Activated CD4-positive, alpha-beta T cell treated with anti-CD3 and anti-CD28 coated beads for 24 hours (primary cell): ENCODE data around the gene DOCK3.
"Not testable (repeated sequence)": the region's sequence is repeated elsewhere in the genome, so short reads cannot be mapped to it uniquely, and the experiment has no call there.

ENCODE experiments used
- DNase-seq, 2 donors: peaks; one replicate each; pipeline ENCODE4 v3.0.0-alpha.2; 2020; ENCODE audit warnings: low read depth in 2 of 2

DOCK3 gene

DNA sequence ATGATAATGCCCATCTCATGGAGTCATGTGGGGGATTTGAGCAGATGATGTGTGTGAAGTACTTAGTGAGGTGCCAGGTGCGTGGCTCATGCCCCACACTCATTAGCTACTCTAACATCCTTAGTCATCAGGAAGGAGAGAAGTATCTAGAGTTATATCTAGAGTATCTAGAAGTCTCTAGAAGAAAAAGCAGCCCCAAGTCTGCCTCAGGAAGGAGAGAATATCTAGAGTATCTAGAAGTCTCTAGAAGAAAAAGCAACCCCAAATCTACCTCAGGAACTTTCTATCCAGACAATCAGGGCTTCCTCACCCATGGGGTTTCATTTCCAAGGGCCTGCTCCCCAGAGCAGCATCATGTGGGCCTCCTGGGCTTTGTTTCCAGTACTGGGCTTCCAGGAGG, 24.7 kb upstream of the DOCK3 start:
- no peak for DNase-seq

DNA sequence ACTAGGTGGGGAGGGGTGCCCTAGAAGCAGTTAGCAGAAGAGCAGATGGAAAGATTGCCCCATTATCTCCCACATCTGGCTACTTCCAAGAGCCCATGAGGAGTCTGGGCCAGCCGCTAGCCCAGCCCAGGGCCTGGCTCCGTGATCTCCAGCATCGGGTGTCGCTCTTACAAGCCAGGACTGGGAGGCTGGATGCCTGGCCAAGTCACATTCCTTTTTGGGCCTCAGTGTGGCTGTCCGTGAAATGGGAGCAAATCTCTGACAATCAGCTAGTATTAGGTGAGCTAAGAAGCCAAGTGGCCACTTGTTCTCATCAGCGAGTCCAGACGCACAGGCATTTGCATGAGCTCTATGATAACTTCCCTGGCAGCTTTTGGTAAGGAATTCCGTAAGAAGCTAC, 23.3 kb upstream of the DOCK3 start:
- no peak for DNase-seq

DNA sequence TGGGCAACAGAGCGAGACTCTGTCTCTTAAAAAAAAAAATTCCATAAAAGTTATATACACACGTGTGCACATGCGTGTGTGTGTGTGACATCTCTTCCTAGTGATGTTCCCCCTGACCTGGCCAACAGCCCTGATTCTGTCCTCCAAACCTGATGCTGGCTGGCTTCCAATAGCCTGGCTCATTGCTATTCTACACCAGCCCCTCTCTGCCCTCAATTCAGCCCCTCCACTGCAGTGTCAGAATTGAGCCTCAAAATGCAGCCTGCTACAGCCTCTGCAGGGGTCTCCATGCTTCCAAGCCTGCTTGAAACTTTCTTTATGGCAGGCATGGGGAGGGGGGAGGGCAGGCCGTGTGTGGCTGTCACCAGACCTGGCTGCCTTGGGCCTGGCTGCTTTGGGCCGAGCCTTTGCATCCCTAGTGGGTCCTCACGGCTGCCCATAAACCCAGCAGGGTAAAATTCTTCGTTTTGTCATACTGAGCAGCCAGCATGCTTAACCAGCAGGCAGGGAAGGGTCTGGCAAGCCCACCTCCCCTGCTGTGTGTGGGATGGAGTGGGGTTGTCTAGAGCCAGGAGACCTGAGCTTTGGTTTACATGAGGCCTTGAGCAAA, 22.7 kb upstream of the DOCK3 start:
- DNase-seq = no peak

DNA sequence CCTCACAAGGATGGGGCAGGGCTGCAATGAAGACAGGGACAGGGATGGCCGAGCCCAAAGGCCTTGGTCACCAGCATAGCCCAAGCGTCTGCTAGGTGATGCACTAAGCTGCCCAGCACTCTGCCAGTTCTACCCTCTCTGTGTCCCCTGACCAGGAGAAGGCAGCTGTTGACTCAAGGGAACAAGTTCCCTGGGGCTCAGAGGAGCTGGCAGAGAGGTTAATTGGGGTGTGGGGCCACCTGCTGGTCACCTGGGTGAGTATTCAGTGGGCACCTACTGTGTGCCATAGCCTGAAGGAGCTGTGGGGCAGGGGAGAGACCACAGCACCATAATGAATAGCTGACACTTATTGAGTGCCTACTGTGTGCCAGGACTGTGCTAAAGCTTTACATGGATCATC, 22.0 kb upstream of the DOCK3 start:
- DNase-seq = peak; percentile 36 to 51

DNA sequence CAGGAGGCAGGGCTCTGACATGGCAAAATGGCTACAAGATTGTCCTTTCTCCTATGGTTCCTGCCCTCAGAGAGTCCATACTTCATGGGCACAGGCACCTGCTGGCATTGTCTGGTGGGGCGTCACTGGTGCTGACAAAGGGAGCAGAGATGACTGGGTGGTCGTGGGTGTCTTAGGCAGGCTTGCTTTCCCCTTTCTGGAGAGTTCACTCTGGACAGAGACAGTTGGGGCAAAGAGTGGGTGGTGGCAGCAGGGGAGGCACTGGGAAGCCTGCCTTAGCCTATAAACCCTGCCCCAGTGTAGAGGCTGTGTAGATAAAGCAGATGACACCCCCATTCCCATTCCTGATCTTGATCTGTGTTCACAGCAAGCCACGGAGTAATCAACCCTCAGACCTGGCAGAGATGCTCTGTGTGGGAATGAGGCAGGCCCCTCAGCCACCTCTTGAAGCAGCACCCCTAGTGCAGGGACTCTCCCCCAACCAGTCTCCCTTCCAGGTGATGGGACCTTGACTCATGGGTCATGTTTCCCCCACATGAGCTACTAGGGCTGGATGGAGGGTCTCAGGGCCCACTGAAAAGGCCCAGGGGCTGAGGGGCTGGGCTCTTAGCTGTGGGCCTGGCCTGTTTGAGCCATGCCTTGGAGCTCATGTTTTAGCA, 20.7 kb upstream of the DOCK3 start:
- DNase-seq = no peak

DNA sequence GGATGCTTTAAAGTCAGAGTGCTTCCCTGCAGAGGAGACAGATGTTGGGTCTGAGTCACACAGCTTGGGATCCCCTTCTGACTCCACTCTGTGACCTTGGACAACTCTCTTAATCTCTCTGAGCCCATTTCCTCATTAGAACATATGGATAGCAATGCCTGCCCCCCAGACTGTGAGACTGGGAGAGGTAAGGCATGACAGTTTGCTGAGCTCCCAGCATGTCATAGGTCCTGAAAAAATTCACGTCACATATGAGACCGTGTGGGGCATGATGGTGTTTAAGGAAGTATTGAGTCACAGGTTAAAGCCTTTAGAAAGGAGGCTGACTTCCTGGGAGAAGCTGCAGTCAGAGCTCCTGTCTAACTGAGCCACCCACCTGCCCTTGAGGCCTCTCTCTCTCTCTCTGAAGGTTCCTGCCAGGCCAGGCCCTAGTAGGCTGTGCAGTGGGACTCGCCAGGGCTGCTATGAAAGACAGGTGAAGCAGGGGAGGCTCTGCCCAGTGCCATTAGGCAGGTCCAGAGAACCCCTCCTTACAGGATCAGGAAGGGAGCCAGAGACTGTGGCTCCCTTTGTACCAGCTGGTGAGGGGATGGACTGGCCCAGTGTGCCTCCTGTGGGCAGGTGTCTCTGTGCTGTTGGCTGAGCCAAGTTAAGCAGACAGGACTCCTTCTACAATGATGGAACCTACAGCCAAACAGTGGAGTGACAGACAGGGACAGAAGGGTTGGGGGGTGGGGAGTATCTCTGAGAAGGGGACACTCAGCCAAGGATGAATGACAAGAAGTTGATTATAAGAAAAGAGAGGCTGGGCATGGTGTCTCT, 19.5 kb upstream of the DOCK3 start:
- no peak for DNase-seq

DNA sequence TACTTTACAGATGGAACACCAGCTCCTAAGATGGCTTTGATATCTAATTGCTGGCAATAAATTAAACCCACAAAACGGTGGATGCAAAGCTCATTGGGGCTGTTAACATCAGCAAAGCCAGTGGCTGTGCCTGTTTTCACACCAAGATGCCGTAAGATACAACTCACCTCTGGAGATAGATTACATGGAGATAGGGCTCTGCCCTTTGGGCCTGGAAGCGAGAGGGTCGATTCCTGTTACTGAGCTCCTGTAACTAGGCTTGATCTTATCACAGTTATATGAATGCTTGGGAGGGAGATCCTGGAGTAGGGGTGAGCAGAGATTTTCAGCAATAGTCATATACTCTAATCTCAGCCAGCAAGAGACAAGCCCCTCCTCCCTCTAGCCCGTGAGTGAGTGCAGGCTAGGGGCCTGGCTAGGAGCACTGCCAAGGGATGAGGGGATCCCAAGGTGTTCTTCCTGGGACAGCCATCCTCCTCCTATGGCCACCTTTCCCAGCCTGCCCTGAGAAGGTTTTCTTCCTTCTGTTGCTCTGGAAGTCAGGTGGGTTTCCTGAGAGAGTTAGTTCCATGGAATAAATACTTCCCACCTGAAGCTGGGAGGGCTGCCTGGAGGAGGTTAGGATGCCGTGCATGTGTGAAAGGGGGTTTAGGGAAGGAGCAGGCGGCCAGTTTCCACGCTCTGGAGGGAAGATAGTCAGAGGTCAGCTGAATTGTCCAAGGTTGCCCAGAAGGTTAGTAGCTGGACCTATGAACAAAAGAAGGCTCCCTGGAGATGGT, 18.1 kb upstream of the DOCK3 start:
- DNase-seq = no peak

DNA sequence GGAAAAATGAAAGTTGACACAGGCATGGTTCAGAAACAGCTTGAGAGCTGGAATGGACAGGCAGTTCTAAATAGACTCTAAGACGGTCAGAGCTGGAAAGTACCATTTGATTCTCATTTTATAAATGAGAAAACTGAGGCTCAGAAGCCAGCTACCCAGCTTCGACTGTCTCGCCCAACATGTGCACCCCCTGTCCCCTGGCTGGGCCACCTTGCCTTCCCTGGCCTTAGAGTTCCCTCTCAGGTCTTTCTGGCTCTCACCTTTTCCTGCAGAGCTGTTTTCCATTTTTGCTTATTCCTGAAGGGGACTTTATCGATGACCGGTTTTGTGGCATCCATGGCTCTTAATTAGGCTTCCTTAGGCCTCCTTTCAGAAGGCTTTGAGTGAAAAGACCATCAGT, 17.3 kb upstream of the DOCK3 start:
- DNase-seq = no peak

DNA sequence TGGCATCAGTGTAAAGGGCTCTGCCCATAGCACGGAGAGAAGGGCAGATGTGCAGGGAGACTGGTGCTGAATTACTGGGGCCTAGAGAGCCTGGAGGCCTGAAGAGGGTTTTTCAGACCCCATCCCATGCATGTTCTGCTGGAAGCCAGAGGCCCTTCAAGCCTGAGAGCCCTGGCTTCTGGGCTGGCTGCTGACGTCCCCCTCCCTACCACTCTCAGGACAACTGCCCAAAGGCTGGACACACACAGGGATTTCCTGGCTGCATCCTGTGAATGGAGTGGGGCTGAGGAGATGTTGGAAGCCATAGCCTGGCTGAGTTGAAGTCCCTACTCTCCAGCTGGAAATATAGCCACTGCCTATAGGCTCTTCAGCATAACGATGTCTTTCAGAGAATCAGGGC, 16.9 kb upstream of the DOCK3 start:
- no peak for DNase-seq

DNA sequence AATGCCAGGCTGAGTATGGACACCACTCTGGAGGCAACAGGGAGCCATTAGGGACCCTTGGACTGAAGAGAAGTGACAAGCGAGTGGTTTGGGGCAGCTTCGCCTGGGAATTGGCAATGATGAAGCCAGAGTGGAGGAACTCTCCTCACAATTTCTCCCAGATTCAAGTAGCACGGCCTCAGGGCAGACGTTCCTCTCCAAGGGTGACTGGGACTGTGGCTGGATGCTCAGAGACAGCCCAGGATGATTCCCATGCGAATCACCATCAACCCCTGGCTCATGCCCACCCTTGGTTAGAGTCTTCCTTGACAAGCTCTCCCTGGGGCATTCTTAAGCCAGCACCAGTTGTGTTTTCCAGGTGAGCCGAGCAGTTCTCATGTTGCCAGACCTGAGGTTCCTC, 16.3 kb upstream of the DOCK3 start:
- no peak for DNase-seq

DNA sequence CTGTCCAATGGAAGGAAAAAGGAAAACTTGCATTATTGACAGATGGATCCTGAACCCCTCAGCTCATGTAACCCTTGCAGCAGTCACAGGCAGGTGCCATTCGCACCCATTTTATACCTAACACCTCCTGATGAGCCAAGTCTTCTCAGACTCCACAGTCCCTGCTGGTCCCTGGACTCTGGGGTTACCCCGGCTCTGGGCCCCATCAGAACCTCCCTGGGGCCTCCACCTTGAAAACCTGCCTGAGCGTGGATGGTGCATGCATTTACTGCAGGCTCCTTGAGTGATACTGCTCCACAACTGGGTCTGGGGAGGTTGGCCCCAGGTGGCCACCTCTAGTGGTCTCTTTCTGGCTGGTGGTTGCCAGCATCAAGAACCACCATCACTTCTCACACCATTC, 15.9 kb upstream of the DOCK3 start:
- no peak for DNase-seq

DNA sequence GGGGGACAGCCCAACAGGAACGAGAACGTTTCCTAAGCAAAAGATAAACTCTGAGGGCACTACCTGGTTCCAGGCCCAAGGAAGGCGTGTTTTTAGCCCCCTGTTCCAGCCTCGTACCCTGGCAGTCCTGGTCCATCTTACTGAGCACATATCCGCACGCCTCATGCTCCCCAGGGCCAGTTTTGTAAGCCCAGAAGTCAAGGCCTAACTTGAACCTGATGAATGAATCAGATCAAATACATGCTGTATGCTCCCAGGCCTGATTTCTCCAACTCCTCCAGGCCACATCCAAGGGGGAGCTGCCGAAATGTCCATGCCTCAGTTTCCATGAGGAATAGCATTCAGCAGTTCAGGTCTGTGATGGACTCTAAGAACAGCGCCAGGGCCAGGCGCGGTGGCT, 14.3 kb upstream of the DOCK3 start:
- no peak for DNase-seq

DNA sequence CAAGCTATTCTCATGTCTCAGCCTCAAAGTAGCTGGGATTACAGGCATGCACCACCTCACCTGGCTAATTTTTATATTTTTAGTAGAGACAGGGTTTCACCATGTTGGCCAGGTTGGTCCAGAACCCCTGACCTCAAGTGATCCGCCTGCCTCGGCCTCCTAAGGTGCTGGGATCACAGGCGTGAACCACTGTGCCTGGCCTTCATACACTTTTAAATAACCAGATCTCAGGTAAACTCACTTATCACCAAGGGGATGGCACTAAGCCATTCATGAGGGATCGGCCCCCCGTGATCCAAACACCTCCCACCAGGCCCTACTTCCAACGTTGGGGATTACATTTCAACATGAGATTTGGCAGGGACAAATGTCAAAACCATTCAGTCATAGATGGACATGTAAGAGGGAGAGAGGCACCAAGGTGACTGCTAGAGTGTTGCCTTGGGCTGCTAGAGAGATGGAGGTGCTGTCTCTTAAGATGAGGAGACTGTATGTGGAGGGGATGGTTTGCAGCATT, 13.3 kb upstream of the DOCK3 start:
- DNase-seq = no peak

DNA sequence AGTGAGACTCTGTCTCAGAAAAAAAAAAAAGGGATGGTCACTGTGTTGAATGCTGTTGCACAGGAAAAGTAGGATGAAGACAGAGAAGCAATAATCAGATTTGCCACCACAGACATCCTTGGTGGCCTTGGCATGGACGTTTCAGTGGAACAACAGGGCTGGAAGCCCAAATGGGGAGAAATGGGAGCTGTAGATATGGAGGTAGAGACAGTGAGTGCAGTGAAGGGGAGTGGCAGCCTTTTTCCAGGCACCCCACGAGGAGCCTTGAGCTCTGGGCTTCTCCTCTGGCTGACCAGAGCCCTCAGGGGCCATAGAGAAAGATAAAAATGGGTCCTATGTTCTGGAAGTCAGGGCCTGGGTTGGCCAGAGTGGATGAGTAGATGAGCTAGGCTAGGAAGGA, 12.3 kb upstream of the DOCK3 start:
- DNase-seq = no peak

DNA sequence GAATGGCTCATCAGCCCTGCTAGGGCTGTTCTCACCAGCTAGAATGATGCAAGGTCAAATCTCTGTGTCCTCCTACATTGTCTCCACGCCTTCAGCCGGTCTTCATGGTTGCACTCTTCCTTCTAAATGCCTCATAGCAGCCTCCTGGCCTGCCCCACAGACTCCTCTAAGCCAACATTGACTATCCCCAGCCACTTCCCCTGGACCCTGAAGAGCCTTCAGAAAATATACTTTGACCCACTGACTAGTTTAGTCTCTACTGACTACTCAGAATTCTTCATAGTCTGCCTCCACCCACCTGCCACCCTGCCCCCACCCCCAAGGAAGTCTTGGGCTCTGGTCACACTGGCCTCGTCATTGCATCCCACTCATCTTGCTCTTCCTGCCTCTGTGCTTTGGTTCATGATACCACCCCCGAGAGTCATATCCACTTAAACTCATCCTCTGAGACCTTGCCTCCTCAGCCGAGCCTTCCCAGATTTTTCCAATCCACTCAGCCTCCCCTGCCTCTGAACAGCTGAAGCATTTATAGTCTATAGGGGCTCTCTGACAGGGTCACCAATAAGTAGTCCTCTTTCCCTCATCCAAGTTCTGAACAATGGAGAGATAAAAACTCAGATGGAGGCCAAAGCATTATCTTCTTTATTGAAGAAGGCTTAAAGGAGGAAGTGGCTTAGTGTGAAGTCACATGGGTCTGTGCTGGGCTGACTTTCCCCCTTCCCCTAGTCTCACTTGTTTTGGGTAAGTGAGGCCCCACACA, 9.5 kb upstream of the DOCK3 start:
- DNase-seq = no peak

DNA sequence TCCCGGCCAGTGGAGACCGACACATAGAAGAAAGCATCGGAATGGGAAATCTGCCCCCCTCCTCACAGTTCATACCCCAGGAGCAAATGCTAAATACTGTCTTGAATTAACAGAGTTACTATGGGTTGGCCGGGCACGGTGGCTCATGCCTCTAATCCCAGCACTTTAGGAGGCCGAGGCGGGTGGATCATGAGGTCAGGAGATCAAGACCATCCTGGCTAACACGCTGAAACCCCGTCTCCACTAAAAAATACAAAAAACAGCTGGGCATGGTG, 8.9 kb upstream of the DOCK3 start:
- not testable (repeated sequence) for DNase-seq

DNA sequence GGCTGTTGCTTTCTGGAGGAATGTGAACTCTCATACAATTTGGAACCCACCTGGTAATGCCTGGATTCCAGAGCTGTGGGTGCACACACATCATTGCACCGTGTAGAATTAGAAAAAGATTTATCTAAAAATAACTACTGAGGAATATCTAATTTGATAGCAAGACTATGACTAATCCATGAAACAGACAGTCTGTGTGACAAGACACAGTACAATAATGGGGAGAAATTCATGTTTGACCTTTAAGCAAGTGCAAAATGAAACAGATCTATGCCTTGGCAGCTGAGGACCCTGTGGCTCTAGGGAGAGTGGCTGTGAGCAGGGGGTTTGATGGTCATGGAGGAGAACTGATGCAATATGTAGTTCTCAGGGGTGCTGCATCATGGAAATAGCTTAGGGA, 7.9 kb upstream of the DOCK3 start:
- DNase-seq = no peak

DNA sequence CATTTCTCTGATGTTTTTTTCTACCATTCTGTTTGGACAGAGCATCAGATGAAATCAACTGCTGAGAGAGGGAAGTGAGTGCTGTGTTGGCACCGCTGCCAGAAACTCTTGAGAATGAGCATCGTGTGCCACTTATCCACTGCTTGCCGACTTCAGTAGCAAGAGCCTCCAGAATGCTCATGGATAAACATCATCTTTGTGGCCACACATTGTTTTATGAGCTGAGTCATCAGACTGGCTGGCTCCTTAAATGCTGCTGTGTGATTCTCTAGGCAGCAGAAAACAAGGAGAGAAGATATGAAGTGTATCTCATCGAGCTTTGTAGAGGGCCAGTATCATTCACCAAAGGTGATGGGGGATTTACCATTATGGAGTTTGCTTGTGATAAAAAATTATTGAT, 3.4 kb upstream of the DOCK3 start:
- no peak for DNase-seq

DNA sequence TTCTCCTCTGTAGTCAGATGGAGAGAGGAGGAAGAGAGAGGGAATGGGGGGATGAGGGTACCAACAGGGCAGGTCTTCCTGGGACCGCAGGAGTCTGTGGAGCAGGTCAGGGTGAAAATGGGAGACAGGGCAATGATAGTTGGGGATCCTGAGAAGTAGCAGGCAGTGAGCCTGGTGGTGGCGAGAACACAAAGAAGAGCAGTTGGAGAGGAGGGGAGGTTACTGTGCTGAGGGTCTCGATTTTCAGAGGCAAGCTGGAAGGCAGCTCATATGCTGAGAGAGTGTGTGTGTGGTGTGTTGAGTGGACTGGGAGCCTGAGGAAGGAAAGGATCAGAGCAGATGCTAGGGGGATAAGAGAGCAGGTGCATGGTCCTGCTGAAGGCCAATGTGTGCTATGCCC, 2.1 kb upstream of the DOCK3 start:
- DNase-seq = no peak

DNA sequence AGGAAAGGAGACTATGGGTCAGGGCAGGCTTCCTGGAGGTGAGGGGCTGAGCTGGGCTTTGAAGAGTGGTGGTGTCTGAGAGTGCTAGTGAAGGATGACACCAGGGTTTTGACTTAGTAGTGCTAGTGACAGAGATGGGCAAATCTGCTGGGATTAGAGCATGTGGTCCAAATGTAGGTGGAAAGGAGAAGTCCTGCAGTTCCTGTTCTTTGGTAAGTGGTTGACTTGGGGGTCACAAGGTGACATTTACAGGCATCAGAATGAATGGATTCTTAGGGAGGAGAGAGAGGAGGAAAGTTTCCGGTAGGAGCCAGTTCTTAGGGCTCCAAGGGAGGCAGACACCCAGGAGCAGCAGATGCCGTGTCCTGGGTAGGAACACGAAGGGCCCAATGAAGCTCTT, 796 bp upstream of the DOCK3 start:
- no peak for DNase-seq

DNA sequence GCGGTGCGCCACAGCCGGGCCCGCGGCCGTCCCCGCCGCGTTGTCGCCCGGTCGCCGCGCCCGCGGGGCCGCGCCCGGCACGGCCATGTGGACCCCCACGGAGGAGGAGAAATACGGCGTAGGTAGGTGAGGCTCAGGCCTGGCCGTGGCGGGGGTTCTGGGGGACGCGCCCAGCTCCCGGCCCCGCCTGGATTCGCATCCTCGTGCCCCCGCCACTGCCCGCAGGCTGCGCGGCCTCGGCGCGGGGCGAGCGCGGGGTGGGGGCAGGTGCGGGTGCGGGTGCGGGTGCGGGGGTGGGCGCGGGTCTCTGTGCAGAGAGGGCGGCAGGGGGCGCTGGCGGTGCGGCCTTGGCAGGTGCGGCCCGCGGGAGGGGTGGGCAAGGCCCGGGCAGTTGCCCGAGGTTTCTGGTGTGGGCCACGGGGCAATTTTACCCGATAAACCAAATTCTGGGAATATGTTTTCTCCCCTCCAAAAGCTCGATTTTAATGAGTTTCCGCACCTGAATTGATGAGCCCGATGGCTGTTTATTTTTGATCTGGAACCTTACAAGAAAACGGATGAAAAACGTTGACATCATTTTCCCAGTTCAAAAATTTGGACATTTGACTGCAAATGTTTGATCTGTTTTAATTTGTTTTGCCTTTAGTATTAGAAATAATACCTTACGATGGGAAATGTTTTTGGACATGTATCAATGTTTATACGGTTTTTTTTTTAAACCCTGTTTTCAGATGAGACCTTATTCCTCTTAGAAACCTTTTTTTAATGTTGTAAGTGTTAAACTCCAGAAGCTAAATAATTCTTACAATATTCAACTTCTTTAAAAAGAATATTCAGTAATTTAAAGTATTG, 678 bp downstream of the DOCK3 start:
- DNase-seq = peak; percentile 46 to 64
